Renal cortical epithelial cell (primary cell): Measurements from ENCODE around the gene ACTL7B. TPM values are rescaled to one million over a fixed set of nuclear protein-coding genes. Genes with fewer than 3 reads are reported as not detected.
"Not testable (repeated sequence)": the region's sequence is repeated elsewhere in the genome, so short reads cannot be mapped to it uniquely, and the experiment has no call there.

Source experiments
- DNase-seq: peaks from one replicate; pipeline ENCODE4 v3.0.0-alpha.2; 2011; ENCODE audit warnings: low read depth
- total RNA-seq: library from RNA; depleted of rRNA; stranded (reverse); fragments of >200 nt; gene quantifications from 2 replicates; pipeline ENCODE4 v1.2.3, GENCODE V29; 2014

ACTL7B gene
- total RNA-seq, 1 donor from 2014 or later = not detected

- DNase-seq = peak; percentile 81
Measured at GRCh38 chr9:108869092-108869725, 13.4 kb upstream of the ACTL7B start.

GRCh38 chr9:108867829-108868228 lies 12.0 kb upstream of the ACTL7B start:
- no peak for DNase-seq

- DNase-seq = no peak
Measured at GRCh38 chr9:108867116-108867515, 11.3 kb upstream of the ACTL7B start.

DNA sequence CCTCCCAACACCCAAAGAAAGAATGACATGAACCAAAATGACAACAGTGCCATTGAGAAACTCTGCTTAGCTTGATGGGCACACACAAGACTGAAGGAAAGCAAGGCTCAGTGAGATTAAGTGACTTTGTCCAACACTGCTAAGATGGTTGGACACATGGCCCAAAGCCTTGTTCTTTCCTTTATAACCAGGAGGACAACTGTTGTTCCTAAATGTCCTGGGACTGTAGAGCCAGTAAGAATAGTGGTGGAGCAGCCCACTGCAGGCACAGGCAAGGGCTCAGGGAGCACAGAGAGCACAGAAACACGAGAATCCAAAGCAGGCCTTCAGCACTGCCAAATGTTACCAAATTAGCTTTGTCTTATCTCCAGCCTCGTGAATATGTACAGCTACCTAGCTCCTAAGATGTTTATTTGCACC lies 10.2 kb upstream of the ACTL7B start:
- DNase-seq = no peak

DNA sequence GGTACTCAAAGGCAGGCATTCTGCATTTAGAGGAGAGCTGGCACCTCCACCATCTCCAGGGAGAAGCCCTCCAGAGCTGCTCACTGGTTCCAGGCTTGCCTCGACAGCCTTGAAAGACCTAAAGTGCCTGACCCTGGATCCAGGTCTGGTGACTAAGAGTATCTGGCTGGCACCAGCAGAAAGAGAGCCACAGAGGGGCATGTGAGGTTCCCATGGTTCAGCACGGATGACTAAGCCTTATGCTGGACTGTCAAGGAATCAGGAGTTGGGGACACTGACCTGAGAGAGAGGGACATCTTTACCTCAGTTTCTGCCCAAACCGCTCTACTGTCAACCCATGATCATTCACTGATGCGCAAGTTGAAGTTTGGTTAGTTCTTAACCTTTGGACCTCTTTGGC lies 9.3 kb upstream of the ACTL7B start:
- peak; percentile 23 for DNase-seq

GRCh38 chr9:108864446-108864845 lies 8.7 kb upstream of the ACTL7B start:
- no peak for DNase-seq

DNA sequence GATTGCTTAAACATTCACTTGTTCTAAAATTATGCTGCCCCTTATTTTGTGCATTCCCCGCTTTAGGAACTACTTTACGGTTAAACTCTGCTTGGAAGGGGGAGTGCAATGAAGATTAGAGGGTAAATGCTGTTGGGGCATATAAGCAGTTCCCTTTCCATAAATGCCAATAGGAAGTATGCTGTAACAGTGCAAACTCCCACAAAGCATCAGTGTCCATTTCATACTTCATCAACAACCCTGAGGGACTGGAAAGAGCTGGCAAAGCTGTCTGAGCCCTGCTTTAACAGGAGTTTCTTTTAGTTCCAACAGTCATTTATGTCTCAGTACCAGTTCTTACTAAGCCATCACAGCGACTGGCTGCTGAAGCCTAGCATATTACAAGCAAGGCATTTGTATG lies 8.1 kb upstream of the ACTL7B start:
- DNase-seq = no peak

GRCh38 chr9:108861997-108862396 lies 6.2 kb upstream of the ACTL7B start, which contains the start of gene ACTL7A:
ACTL7A (plus strand) TSS chr9:108862266; CDS start chr9:108862323, 57 bp downstream.
- no peak for DNase-seq

DNA sequence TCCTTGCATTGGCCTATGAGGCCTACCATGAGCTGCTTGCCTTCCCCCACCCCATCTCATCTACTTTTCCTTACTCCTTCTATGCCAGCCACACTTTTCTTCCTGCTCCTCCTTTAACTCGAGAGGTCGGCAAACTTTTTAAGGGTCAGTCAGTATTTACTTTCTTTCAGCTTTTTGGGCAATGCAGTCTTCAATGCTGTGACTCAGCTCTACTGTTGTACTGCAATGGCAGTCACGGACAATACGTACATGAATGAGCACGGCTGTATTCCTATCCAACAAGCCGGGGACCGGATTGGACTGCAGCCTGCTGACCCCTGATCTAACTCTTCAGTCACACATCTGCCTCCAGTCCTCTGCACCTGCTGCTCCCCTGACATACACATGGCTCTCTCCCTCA lies 5.7 kb upstream of the ACTL7B start:
- no peak for DNase-seq

DNA sequence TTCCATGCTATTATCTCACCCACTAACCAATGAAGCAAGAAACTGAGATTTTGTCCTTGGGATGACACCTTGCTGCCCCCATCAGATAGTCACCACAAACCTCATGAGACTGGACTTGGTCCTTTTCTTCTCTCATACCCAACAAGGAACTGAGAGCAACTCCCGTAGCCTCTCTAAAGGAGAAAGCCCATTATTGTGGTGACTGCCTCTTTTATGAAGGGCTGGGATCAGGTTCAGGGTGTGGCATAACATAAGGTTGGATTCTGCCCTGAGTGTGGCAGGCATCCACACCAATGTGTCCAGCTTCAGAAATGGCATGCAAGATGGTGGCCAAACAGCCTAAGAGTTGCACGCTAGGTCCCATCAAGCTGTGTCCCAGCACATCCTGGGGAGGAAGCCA lies 5.0 kb upstream of the ACTL7B start:
- no peak for DNase-seq

DNA sequence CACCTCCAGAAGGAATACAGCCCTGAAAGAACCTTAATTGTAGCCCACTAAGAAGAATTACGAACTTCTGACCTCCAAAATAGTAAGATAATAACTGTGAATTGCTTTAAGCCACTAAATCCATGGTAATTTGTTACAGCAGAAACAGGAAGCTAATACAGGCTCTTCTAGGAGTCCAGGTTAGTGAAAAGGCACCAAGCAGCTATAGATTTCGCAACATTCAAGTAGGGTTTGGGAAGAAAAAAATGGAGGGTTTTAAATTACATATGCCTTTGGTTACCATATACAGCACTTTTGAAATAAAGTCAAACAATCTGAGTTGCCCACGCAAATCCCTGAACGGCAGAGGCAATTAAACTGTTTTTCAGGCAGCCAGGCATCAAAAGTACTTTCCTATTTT lies 4.6 kb upstream of the ACTL7B start:
- DNase-seq = no peak

- peak; percentile 12 for DNase-seq
Measured at GRCh38 chr9:108859459-108860114, 3.8 kb upstream of the ACTL7B start.

GRCh38 chr9:108857572-108857971 lies 1.8 kb upstream of the ACTL7B start:
- DNase-seq = no peak

- no peak for DNase-seq
Measured at GRCh38 chr9:108855529-108855886, 278 bp downstream of the ACTL7B start.

GRCh38 chr9:108854641-108855528 lies 901 bp downstream of the ACTL7B start:
- no peak for DNase-seq

DNA sequence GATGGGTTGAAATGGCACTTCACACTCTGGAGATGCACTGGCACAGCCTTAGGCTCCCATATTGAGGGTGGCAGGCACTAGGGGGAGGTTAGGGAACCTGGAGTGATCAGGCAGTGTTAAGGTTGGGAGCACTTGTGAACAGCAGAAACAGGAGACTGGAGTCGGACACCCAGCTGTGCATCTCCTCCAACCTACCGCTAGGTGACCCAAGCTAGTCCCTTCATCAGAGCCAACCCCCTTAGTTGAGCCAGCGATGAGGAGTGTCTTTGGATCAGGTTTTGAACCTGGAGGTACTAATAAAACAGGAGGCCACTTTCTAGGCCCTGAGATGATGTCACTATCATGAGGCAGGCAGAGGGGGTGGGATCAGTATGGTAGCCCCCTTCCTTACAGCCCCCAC lies 1.7 kb downstream of the ACTL7B start:
- no peak for DNase-seq

DNA sequence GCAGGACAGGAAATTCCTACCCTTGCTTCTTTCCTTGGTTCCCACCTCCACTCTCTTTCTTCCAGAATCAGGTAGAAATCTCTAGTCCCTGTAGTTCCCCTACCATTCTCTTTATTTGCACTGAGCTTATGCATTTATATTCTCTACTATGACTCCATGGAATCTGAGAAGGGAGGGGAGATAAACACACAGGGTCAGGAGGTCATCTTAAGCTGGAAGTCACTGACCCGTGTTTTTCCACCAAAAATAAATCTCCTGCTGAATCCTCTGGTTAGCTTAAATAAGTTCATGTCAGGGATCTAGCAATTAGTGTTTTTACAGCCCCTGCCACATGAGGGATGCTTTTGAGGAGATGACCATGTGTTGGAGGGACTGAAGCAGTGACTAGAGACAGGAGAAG lies 3.7 kb downstream of the ACTL7B start:
- DNase-seq = no peak

DNA sequence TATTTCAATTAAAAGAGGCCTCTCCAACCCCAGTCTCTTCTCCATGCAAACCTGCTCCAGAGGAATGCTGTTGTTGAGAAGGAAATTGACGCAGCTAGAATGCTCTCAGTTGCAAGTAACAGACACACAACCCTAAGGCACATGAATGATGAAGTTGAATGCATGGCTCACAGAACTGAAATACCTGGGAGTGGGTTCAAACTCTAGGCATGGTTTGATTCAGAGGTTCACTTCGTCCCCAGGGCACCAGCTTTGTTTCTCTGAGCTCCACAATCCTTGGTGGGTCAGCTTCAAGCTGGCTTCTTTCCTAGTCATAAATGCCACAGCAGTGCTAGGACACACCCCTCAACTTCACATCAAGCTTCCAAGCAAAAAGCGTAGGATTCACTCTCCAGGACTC lies 4.6 kb downstream of the ACTL7B start:
- DNase-seq = no peak

DNA sequence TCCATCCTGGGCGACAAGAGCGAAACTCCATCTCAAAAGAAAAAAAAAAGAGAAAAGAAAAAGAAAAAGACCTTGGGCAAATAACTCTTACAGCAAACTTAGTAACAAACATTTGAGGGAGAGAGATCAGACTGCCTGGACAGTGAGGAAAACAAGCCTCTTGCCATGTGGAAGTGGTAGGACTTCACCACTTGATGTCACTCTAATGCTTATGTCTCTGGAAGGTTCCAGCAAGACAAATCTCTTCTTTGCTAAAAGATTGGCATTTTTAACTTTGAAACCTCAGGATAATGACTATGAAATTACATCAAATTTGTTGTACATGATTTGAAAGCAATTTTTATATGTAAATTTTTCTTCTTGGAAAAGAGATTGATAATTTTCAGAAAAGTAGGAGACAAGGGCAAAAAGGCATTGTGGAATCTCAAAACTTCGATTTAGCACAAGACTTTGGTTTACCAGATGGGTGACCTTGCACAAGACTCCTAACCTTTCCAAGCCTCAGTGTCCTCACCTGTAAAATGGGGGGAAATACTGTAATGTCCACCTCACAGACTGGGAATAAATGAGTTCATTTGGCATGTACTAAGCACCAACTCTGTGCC lies 5.4 kb downstream of the ACTL7B start:
- peak; percentile 63 for DNase-seq

DNA sequence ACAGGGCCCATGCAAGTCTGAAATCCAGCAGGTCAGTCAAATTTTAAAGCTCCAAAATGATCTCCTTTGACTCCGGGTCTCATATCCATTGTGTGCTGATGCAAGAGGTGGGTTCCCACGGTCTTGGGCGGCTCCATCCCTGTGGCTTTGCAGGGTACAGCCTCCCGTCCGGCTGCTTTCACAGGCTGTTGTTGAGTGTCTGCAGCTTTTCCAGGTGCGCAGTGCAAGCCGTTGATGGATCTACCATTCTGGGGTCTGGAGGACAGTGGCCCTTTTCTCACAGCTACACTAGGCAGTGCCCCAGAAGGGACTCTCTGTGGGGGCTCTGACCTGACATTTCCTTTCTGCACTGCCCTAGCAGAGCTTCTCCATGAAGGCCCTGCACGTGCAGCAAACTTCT lies 7.5 kb downstream of the ACTL7B start:
- DNase-seq = not testable (repeated sequence)

GRCh38 chr9:108845947-108846346 lies 9.8 kb downstream of the ACTL7B start:
- DNase-seq = no peak

GRCh38 chr9:108845507-108845906 lies 10.3 kb downstream of the ACTL7B start:
- no peak for DNase-seq
